Naive B cell (primary cell): ENCODE measurements around the gene NOTCH2. TPM values are rescaled to one million over a fixed set of nuclear protein-coding genes. Genes with fewer than 3 reads are reported as not detected.
A peak's percentile ranks its signal among the peaks of the same experiment; 100 is the strongest.

Experiments
- ATAC-seq, 2 donors: fragments of 150-1000 bp; cut with Tn5 transposase; 2 replicates each; pipeline ENCODE4 v1.10.0; 2021; ENCODE audit warnings: low read depth in 2 of 2, mild to moderate bottlenecking in 2 of 2, moderate library complexity in 2 of 2
- DNase-seq: peaks from one replicate; pipeline ENCODE4 v3.0.0; 2022
- H3K27ac Mint-ChIP-seq, 6 donors: one replicate each; pipeline ENCODE4 v1.8.0; 2020 to 2022; ENCODE audit warnings: mild to moderate bottlenecking in 6 of 6, mixed read lengths in 6 of 6, moderate library complexity in 5 of 6, inconsistent platforms in 2 of 6
- H3K27me3 Mint-ChIP-seq, 3 donors: one replicate each; pipeline ENCODE4 v1.8.0; 2021 to 2022; ENCODE audit warnings: mixed read lengths in 3 of 3, mild to moderate bottlenecking in 1 of 3
- H3K36me3 Mint-ChIP-seq, 2 donors: one replicate each; pipeline ENCODE4 v1.8.0; 2020 to 2022; ENCODE audit warnings: mixed read lengths in 2 of 2, inconsistent platforms in 1 of 2, mild to moderate bottlenecking in 1 of 2
- H3K4me1 Mint-ChIP-seq, 3 donors: one replicate each; pipeline ENCODE4 v1.8.0; 2020 to 2022; ENCODE audit warnings: mixed read lengths in 3 of 3, inconsistent platforms in 1 of 3, mild to moderate bottlenecking in 1 of 3, moderate library complexity in 1 of 3
- H3K4me3 Mint-ChIP-seq, 8 donors: one replicate each; pipeline ENCODE4 v1.8.0; 2020 to 2022; ENCODE audit warnings: mild to moderate bottlenecking in 8 of 8, mixed read lengths in 8 of 8, moderate library complexity in 8 of 8, inconsistent platforms in 2 of 8
- H3K9me3 Mint-ChIP-seq, 7 donors: one replicate each; pipeline ENCODE4 v1.8.0; 2020 to 2022; ENCODE audit warnings: mixed read lengths in 7 of 7, mild to moderate bottlenecking in 5 of 7, inconsistent platforms in 2 of 7, moderate library complexity in 1 of 7
- polyA plus RNA-seq, 6 donors: library from polyadenylated mRNA; unstranded; fragments of 300-500 nt; fragmentation: Illumina TruSeq; gene quantifications; one replicate each; pipeline ENCODE4 v1.2.3, GENCODE V29; 2021; ENCODE audit warnings: low read depth in 6 of 6

The NOTCH2 gene
- polyA plus RNA-seq, 6 donors from 2014 or later, result 45.8 to 70.9 (median 64.7) TPM

- Mint-ChIP-seq H3K36me3 (peaks cover 19 to 25% of the 10 kb centered on the region in 2 donors), H3K4me3 (no peak overlapping the region), H3K27me3 (no peaks in the 10 kb centered on the region), H3K9me3 (no peaks in the 10 kb centered on the region), H3K4me1 (peaks cover 2 to 5% (median 5%) of the 10 kb centered on the region in 3 donors), H3K27ac (no peak overlapping the region)
- DNase-seq (no peak), ATAC-seq (no peak)
These were observed 109.9 kb downstream of the NOTCH2 start for GRCh38 chr1:119959268-119960220.

- ATAC-seq, result no peak
- Mint-ChIP-seq H3K4me3 (peak overlapping the region in 1 of 8 donors; percentile 29), H3K36me3 (peaks cover 17 to 26% of the 10 kb centered on the region in 2 donors), H3K9me3 (no peaks in the 10 kb centered on the region), H3K27ac (peak overlapping the region in 1 of 6 donors; percentile 63), H3K27me3 (no peaks in the 10 kb centered on the region), H3K4me1 (peaks cover 2 to 5% (median 5%) of the 10 kb centered on the region in 3 donors)
- no peak for DNase-seq
These were observed 111.2 kb downstream of the NOTCH2 start for GRCh38 chr1:119958223-119958622.

GRCh38 chr1:119956306-119956705, 113.2 kb downstream of the NOTCH2 start:
- no peaks in the 10 kb centered on the region for H3K27me3 Mint-ChIP-seq
- no peak overlapping the region for H3K4me3 Mint-ChIP-seq
- ATAC-seq (no peak), DNase-seq (no peak)
- H3K36me3 Mint-ChIP-seq, result peaks cover 9 to 16% of the 10 kb centered on the region in 2 donors
- no peak overlapping the region for H3K27ac Mint-ChIP-seq
- H3K9me3 Mint-ChIP-seq, result no peaks in the 10 kb centered on the region
- peaks cover 0 to 5% (median 2%) of the 10 kb centered on the region in 3 donors for H3K4me1 Mint-ChIP-seq

GRCh38 chr1:119954476-119955422, 114.7 kb downstream of the NOTCH2 start:
- Mint-ChIP-seq H3K27me3 (no peaks in the 10 kb centered on the region), H3K4me3 (no peak overlapping the region), H3K27ac (no peak overlapping the region), H3K4me1 (peaks cover 0 to 5% (median 2%) of the 10 kb centered on the region in 3 donors), H3K9me3 (no peaks in the 10 kb centered on the region), H3K36me3 (peaks cover 9 to 16% of the 10 kb centered on the region in 2 donors)
- no peak for ATAC-seq
- no peak for DNase-seq

- Mint-ChIP-seq H3K9me3 (no peaks in the 10 kb centered on the region), H3K27ac (peak overlapping the region in 1 of 6 donors; percentile 36), H3K4me3 (no peak overlapping the region), H3K27me3 (no peaks in the 10 kb centered on the region), H3K36me3 (peaks cover 4 to 8% of the 10 kb centered on the region in 2 donors), H3K4me1 (peaks cover 0 to 2% (median 2%) of the 10 kb centered on the region in 3 donors)
- ATAC-seq (no peak), DNase-seq (no peak)
These were observed 116.0 kb downstream of the NOTCH2 start for GRCh38 chr1:119953266-119953998.

- Mint-ChIP-seq H3K4me3 (no peak overlapping the region), H3K4me1 (peaks cover 0 to 2% (median 0%) of the 10 kb centered on the region in 3 donors), H3K36me3 (peaks cover 0 to 7% of the 10 kb centered on the region in 2 donors), H3K27me3 (no peaks in the 10 kb centered on the region), H3K9me3 (no peaks in the 10 kb centered on the region), H3K27ac (no peak overlapping the region)
- ATAC-seq (no peak), DNase-seq (no peak)
These were observed 117.0 kb downstream of the NOTCH2 start for GRCh38 chr1:119952496-119952895.

- Mint-ChIP-seq H3K27ac (peak overlapping the region in 2 of 6 donors; percentile 20 to 47), H3K27me3 (no peaks in the 10 kb centered on the region), H3K9me3 (no peaks in the 10 kb centered on the region), H3K4me3 (no peak overlapping the region), H3K4me1 (peaks cover 0 to 7% (median 0%) of the 10 kb centered on the region in 3 donors), H3K36me3 (peaks cover 0 to 14% of the 10 kb centered on the region in 2 donors)
- ATAC-seq, result peak; percentile 56 to 78
- peak; percentile 52 for DNase-seq
These were observed 120.9 kb downstream of the NOTCH2 start for GRCh38 chr1:119948342-119949214.

- no peak overlapping the region for H3K4me3 Mint-ChIP-seq
- ATAC-seq, result no peak
- H3K9me3 Mint-ChIP-seq, result no peaks in the 10 kb centered on the region
- no peak for DNase-seq
- no peaks in the 10 kb centered on the region for H3K27me3 Mint-ChIP-seq
- no peak overlapping the region for H3K27ac Mint-ChIP-seq
- peaks cover 0 to 17% of the 10 kb centered on the region in 2 donors for H3K36me3 Mint-ChIP-seq
- peaks cover 0 to 7% (median 0%) of the 10 kb centered on the region in 3 donors for H3K4me1 Mint-ChIP-seq
These were observed 122.0 kb downstream of the NOTCH2 start for GRCh38 chr1:119947468-119947867.

GRCh38 chr1:119946724-119947123, 122.7 kb downstream of the NOTCH2 start:
- Mint-ChIP-seq H3K4me3 (no peak overlapping the region), H3K27ac (peak overlapping the region in 1 of 6 donors; percentile 44), H3K4me1 (peaks cover 0 to 7% (median 0%) of the 10 kb centered on the region in 3 donors), H3K27me3 (no peaks in the 10 kb centered on the region), H3K36me3 (peaks cover 7 to 22% of the 10 kb centered on the region in 2 donors), H3K9me3 (no peaks in the 10 kb centered on the region)
- no peak for ATAC-seq
- DNase-seq, result no peak

GRCh38 chr1:119943216-119943615, 126.2 kb downstream of the NOTCH2 start:
- Mint-ChIP-seq H3K36me3 (peaks cover 13 to 38% of the 10 kb centered on the region in 2 donors), H3K9me3 (no peaks in the 10 kb centered on the region), H3K27ac (no peak overlapping the region), H3K27me3 (no peaks in the 10 kb centered on the region), H3K4me1 (peaks cover 0 to 7% (median 0%) of the 10 kb centered on the region in 3 donors), H3K4me3 (no peak overlapping the region)
- ATAC-seq, result no peak
- no peak for DNase-seq

- Mint-ChIP-seq H3K4me1 (peaks cover 0 to 7% (median 0%) of the 10 kb centered on the region in 3 donors), H3K27me3 (no peaks in the 10 kb centered on the region), H3K9me3 (no peaks in the 10 kb centered on the region), H3K4me3 (no peak overlapping the region), H3K36me3 (peaks cover 29 to 53% of the 10 kb centered on the region in 2 donors), H3K27ac (no peak overlapping the region)
- DNase-seq (no peak), ATAC-seq (no peak)
These were observed 128.1 kb downstream of the NOTCH2 start for GRCh38 chr1:119941392-119941791.

GRCh38 chr1:119940697-119941096, 128.8 kb downstream of the NOTCH2 start:
- H3K36me3 Mint-ChIP-seq, result peaks cover 36 to 55% of the 10 kb centered on the region in 2 donors
- peak overlapping the region in 1 of 6 donors; percentile 23 for H3K27ac Mint-ChIP-seq
- DNase-seq, result no peak
- H3K27me3 Mint-ChIP-seq, result no peaks in the 10 kb centered on the region
- no peak overlapping the region for H3K4me3 Mint-ChIP-seq
- H3K4me1 Mint-ChIP-seq, result peaks cover 0 to 7% (median 3%) of the 10 kb centered on the region in 3 donors
- ATAC-seq, result no peak
- H3K9me3 Mint-ChIP-seq, result no peaks in the 10 kb centered on the region
